ENCODE measurements around the gene CD151.

DNA sequence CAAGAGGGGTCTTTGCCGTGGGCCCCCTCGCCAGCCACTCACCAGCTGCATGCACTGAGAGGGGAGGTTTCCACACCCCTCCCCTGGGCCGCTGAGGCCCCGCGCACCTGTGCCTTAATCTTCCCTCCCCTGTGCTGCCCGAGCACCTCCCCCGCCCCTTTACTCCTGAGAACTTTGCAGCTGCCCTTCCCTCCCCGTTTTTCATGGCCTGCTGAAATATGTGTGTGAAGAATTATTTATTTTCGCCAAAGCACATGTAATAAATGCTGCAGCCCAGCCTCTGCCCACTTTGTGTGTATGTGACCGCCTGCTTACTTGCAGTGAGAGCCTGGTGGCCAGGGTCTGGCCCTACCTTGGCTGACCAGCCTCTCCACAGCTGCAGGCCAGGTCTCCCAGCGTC lies 7.8 kb upstream of the CD151 start:
- TF ChIP-seq CTCF (IDR thresholded peaks at IDR 0.05) (no peak), POLR2A (IDR thresholded peaks at IDR 0.05) (no peak)

Data from thyroid gland (tissue), 4 donors.